ENCODE measurements around the gene C9orf152.

C9orf152 gene

GRCh38 chr9:110248361-110248760, 40.4 kb upstream of the C9orf152 start:
- no peak for DNase-seq (ENCODE audit: insufficient read length)
- FAIRE-seq: no peak
- TF ChIP-seq TAF1 (IDR thresholded peaks at IDR 0.05; ENCODE audit: borderline replicate concordance, low read depth, low read length) (no peak), POLR2A (IDR thresholded peaks at IDR 0.05; ENCODE audit: low read depth, low read length) (no peak), POLR2AphosphoS5 (IDR thresholded peaks at IDR 0.05; ENCODE audit: low read depth, low read length) (no peak)

- DNase-seq (ENCODE audit: insufficient read length) (no peak), FAIRE-seq (no peak)
- no peak for TF ChIP-seq TAF1 (IDR thresholded peaks at IDR 0.05; ENCODE audit: borderline replicate concordance, low read depth, low read length)
- no peak for TF ChIP-seq POLR2AphosphoS5 (IDR thresholded peaks at IDR 0.05; ENCODE audit: low read depth, low read length)
- TF ChIP-seq POLR2A (IDR thresholded peaks at IDR 0.05; ENCODE audit: low read depth, low read length): no peak
Observed at GRCh38 chr9:110246214-110246613, 38.3 kb upstream of the C9orf152 start.

GRCh38 chr9:110244616-110245015, 36.7 kb upstream of the C9orf152 start:
- FAIRE-seq (no peak), DNase-seq (ENCODE audit: insufficient read length) (no peak)
- TF ChIP-seq POLR2A (IDR thresholded peaks at IDR 0.05; ENCODE audit: low read depth, low read length): no peak
- no peak for TF ChIP-seq TAF1 (IDR thresholded peaks at IDR 0.05; ENCODE audit: borderline replicate concordance, low read depth, low read length)
- no peak for TF ChIP-seq POLR2AphosphoS5 (IDR thresholded peaks at IDR 0.05; ENCODE audit: low read depth, low read length)

- TF ChIP-seq POLR2A (IDR thresholded peaks at IDR 0.05; ENCODE audit: low read depth, low read length) (peak; percentile 44; the same call in 1 of the 2 replicates), TAF1 (IDR thresholded peaks at IDR 0.05; ENCODE audit: borderline replicate concordance, low read depth, low read length) (no peak), POLR2AphosphoS5 (IDR thresholded peaks at IDR 0.05; ENCODE audit: low read depth, low read length) (peak; percentile 78)
- no peak for DNase-seq (ENCODE audit: insufficient read length)
- no peak for FAIRE-seq
Observed at GRCh38 chr9:110241858-110242321, 33.9 kb upstream of the C9orf152 start.

- TF ChIP-seq TAF1 (IDR thresholded peaks at IDR 0.05; ENCODE audit: borderline replicate concordance, low read depth, low read length) (no peak), POLR2AphosphoS5 (IDR thresholded peaks at IDR 0.05; ENCODE audit: low read depth, low read length) (no peak), POLR2A (IDR thresholded peaks at IDR 0.05; ENCODE audit: low read depth, low read length) (0 out of 2 replicates have a peak, but pooled peaks have one; percentile 18)
- DNase-seq (ENCODE audit: insufficient read length) (no peak), FAIRE-seq (no peak)
Observed at GRCh38 chr9:110241260-110241857, 33.4 kb upstream of the C9orf152 start.

DNA sequence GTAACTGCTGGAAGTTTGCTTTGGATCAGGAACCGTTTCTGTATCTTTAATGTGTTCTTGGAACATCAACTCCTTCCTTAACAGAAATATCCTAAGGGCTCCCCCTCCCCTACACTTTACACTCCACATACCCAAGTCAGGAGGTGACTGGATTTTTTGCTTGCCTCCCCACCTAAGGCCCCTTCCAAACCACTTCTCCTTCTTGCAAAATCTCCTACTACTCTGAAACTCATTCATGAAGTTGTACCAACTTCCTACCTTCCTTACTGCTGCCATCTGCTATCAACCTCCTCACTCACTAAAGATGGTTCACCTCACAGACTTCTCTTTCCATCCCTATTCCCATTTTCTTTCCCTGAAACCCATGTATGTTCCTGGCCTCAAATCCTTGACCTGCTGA, 32.2 kb upstream of the C9orf152 start:
- no peak for TF ChIP-seq POLR2AphosphoS5 (IDR thresholded peaks at IDR 0.05; ENCODE audit: low read depth, low read length)
- TF ChIP-seq POLR2A (IDR thresholded peaks at IDR 0.05; ENCODE audit: low read depth, low read length): no peak
- TF ChIP-seq TAF1 (IDR thresholded peaks at IDR 0.05; ENCODE audit: borderline replicate concordance, low read depth, low read length): no peak
- DNase-seq (ENCODE audit: insufficient read length) (no peak), FAIRE-seq (no peak)

DNA sequence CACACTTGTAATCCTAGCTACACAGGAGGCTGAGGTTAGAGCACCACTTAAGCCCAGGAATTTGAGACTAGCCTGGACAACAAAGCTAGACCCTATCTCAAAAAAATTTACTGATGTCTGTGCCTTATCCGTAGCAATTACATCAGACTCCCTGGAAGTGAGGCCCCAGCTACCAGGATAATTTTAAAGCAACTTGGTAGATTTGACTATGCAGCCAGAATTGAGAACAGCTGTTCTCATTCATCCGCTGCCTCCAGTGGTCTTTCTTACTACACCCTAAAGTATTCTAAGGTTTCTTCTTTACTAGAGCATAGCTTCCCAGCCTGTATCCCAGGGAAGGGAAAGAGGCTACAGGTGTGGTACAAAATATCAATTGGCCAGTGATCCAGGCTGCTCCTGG, 20.4 kb upstream of the C9orf152 start:
- DNase-seq (ENCODE audit: insufficient read length) (no peak), FAIRE-seq (no peak)
- TF ChIP-seq POLR2A (IDR thresholded peaks at IDR 0.05; ENCODE audit: low read depth, low read length): no peak
- TF ChIP-seq TAF1 (IDR thresholded peaks at IDR 0.05; ENCODE audit: borderline replicate concordance, low read depth, low read length): no peak
- no peak for TF ChIP-seq POLR2AphosphoS5 (IDR thresholded peaks at IDR 0.05; ENCODE audit: low read depth, low read length)

GRCh38 chr9:110224583-110224982, 16.6 kb upstream of the C9orf152 start:
- FAIRE-seq: no peak
- TF ChIP-seq POLR2A (IDR thresholded peaks at IDR 0.05; ENCODE audit: low read depth, low read length) (no peak), TAF1 (IDR thresholded peaks at IDR 0.05; ENCODE audit: borderline replicate concordance, low read depth, low read length) (no peak), POLR2AphosphoS5 (IDR thresholded peaks at IDR 0.05; ENCODE audit: low read depth, low read length) (no peak)
- DNase-seq (ENCODE audit: insufficient read length): no peak

- DNase-seq (ENCODE audit: insufficient read length): no peak
- no peak for FAIRE-seq
- TF ChIP-seq POLR2A (IDR thresholded peaks at IDR 0.05; ENCODE audit: low read depth, low read length) (no peak), TAF1 (IDR thresholded peaks at IDR 0.05; ENCODE audit: borderline replicate concordance, low read depth, low read length) (no peak), POLR2AphosphoS5 (IDR thresholded peaks at IDR 0.05; ENCODE audit: low read depth, low read length) (no peak)
Observed at GRCh38 chr9:110220809-110221208, 12.8 kb upstream of the C9orf152 start.

GRCh38 chr9:110217656-110218099, 9.7 kb upstream of the C9orf152 start:
- TF ChIP-seq TAF1 (IDR thresholded peaks at IDR 0.05; ENCODE audit: borderline replicate concordance, low read depth, low read length): no peak
- TF ChIP-seq POLR2A (IDR thresholded peaks at IDR 0.05; ENCODE audit: low read depth, low read length): no peak
- TF ChIP-seq POLR2AphosphoS5 (IDR thresholded peaks at IDR 0.05; ENCODE audit: low read depth, low read length): no peak
- FAIRE-seq (no peak), DNase-seq (ENCODE audit: insufficient read length) (no peak)

- DNase-seq (ENCODE audit: insufficient read length) (no peak), FAIRE-seq (no peak)
- no peak for TF ChIP-seq POLR2AphosphoS5 (IDR thresholded peaks at IDR 0.05; ENCODE audit: low read depth, low read length)
- no peak for TF ChIP-seq POLR2A (IDR thresholded peaks at IDR 0.05; ENCODE audit: low read depth, low read length)
- TF ChIP-seq TAF1 (IDR thresholded peaks at IDR 0.05; ENCODE audit: borderline replicate concordance, low read depth, low read length): no peak
Observed at GRCh38 chr9:110214586-110215355, 6.8 kb upstream of the C9orf152 start.

DNA sequence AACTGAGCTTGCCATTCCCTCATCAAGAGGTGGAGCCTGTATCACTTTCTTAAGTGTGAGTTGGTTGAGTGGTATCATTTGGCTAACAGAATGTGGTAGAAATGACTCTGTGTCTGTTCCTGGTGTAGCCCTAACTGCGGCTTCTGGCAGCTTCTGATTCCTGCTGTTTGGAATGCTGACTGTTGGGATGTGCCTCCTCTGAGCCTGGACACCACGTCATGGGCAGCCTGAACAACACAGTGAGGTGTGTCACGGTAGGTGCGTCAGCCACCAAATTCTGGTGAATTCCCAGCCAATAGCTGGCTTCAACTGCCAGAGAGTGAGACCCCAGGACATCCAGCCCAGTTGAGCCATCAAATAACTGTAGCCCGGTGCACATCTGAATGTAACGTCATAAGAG, 6.1 kb upstream of the C9orf152 start:
- TF ChIP-seq TAF1 (IDR thresholded peaks at IDR 0.05; ENCODE audit: borderline replicate concordance, low read depth, low read length): no peak
- DNase-seq (ENCODE audit: insufficient read length) (no peak), FAIRE-seq (no peak)
